Fibroblast of pulmonary artery (primary cell): ENCODE measurements around the gene WDPCP.
"Not testable (repeated sequence)": the region's sequence is repeated elsewhere in the genome, so short reads cannot be mapped to it uniquely, and the experiment has no call there.

Experiments used
- DNase-seq: peaks from one replicate; pipeline ENCODE4 v3.0.0-alpha.2; 2010; ENCODE audit warnings: low read depth
- H3K4me3 ChIP-seq: replicated peaks from 2 replicates; pipeline ENCODE4 v1.5.1; 2011; ENCODE audit warnings: low read depth, mild to moderate bottlenecking, control low read depth, low read length, moderate library complexity
- TF ChIP-seq, protein P1 (sequence below): IDR thresholded peaks from 2 replicates; pipeline ENCODE4 v1.5.1; 2011; ENCODE audit warnings: mild to moderate bottlenecking, control low read depth, low read length, inconsistent platforms; ENCODE audit errors: missing control alignments

The WDPCP gene

DNA sequence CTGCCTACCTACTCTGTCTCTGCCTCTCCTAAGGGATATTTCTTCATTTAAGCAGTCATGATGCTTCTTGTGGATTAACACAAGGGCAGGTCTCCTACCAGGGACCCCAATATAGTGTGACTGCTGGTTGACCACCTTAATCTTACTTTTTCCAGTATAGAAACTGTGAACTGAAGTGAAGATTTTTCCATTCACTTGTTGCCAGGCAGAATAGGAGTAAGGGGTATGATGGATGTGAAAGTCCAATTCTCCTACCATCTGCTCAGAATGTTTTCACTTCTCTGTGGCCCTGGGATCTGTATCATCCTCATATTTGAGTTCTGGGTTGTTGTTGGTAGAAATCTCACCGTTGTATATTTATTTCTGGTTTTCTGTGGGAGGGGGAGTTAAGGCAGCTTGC is 247.8 kb downstream of the WDPCP start:
- no peak for DNase-seq
- TF ChIP-seq, protein P1, sequence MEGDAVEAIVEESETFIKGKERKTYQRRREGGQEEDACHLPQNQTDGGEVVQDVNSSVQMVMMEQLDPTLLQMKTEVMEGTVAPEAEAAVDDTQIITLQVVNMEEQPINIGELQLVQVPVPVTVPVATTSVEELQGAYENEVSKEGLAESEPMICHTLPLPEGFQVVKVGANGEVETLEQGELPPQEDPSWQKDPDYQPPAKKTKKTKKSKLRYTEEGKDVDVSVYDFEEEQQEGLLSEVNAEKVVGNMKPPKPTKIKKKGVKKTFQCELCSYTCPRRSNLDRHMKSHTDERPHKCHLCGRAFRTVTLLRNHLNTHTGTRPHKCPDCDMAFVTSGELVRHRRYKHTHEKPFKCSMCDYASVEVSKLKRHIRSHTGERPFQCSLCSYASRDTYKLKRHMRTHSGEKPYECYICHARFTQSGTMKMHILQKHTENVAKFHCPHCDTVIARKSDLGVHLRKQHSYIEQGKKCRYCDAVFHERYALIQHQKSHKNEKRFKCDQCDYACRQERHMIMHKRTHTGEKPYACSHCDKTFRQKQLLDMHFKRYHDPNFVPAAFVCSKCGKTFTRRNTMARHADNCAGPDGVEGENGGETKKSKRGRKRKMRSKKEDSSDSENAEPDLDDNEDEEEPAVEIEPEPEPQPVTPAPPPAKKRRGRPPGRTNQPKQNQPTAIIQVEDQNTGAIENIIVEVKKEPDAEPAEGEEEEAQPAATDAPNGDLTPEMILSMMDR, result no peak
- H3K4me3 ChIP-seq, result no peak overlapping the region

DNA sequence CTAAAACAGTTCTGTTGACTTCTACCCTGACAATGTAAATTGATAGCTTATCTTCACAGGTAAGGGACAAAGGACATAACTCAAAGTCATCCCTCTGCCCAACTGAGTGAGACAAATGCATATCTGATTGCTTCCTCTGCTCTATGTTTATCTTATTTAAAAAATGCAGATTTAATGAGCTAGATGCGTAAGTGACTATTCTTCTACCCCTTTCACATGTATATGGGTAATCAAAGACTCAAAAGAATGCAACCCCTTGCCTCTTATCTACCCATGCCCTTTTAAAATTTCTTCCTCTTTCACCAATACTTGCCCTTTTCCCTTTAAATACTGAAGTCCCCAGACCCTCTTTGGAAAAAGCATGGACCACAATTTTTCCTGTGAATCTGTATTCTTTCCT is 253.4 kb downstream of the WDPCP start:
- no peak overlapping the region for H3K4me3 ChIP-seq
- TF ChIP-seq, protein P1, result no peak
- no peak for DNase-seq

DNA sequence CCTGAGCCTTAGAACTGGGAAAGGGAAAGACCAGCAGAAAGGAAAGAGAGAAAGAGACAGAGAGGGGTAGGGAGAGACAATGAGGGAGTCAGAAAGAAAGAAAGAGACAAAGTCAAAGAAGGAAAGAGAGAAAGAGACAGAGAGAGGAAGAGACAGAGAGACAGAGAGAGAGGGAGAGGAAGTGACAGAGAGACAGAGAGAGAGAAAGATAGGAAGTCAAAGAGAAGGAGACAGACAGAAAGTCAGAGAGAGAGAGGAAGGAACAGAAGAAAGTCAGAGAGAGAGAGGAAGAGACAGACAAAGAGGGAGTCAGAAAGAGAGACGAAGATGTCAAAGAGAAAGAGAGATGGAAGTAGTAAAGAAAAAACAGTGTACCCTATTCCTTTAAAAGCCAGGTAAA is 261.8 kb downstream of the WDPCP start:
- H3K4me3 ChIP-seq, result no peak overlapping the region
- no peak for DNase-seq
- TF ChIP-seq, protein P1, result no peak

DNA sequence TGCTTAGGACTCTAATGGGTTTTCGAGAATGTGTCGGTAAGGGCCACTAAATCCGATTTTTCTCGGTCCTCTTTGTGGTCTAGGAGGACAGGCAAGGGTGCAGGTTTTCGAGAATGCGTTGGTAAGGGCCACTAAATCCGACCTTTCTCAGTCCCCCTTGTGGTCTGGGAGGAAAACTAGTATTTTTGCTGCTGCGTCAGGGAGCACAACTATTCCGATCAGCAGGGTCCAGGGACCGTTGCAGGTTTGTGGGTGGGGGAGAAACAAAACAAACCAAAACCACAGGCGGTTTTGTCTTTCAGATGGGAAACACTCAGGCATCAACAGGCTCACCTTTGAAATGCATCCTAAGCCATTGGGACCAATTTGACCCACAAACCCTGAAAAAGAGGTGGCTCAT is 264.6 kb downstream of the WDPCP start:
- not testable (repeated sequence) for DNase-seq, H3K4me3 ChIP-seq

DNA sequence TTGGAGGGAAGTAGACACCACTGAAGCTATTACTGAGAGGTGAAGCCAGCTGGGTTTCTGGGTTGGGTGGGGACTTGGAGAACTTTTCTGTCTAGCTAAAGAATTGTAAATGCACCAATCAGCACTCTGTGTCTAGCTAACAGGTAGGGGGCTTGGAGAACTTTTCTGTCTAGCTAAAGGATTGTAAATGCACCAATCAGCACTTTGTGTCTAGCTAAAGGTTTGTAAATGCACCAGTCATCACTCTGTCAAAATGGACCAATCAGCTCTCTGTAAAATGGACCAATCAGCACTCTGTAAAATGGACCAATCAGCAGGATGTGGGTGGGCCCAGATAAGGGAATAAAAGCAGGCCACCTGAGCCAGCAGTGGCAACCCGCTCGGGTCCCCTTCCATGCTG is 266.3 kb downstream of the WDPCP start:
- DNase-seq, H3K4me3 ChIP-seq: not testable (repeated sequence)

DNA sequence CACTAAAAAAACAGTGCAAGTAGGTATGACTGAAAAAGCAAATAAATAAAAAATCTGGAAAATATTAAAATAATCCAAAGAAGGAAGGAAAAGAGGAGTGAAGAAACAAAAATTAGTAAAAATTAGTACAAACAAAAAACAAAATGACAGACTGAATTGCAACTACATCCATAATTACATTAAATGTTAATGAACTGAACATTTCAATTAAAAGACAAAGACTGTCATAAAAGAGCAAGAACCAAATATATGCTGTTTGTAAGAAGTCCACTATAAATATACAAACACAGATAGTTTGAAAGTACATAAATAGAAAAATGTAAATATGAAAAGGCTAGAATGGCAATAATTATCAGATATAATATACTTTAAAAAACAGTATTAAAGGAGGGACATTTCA is 267.6 kb downstream of the WDPCP start:
- TF ChIP-seq, protein P1, result no peak
- DNase-seq, result no peak
- H3K4me3 ChIP-seq, result no peak overlapping the region

DNA sequence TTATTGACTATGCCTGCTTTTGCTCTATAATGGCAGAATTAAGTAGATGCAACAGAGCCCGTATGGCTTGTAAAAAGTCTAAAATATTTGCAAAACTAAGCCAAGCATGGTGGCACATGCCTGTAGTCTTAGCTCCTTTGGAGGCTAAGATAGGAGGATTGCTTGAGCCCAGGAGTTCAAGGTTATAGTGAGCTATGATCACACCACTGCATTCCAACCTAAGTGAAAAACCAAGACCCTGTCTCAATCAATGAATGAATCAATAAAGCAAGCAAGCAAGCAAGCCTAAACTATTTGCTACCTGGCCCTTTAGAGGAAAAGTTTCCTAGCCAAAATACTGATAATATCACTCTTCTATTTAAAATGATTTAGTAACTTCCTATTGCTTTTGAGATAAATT is 277.7 kb downstream of the WDPCP start:
- no peak overlapping the region for H3K4me3 ChIP-seq
- DNase-seq, result no peak
- TF ChIP-seq, protein P1, result no peak

DNA sequence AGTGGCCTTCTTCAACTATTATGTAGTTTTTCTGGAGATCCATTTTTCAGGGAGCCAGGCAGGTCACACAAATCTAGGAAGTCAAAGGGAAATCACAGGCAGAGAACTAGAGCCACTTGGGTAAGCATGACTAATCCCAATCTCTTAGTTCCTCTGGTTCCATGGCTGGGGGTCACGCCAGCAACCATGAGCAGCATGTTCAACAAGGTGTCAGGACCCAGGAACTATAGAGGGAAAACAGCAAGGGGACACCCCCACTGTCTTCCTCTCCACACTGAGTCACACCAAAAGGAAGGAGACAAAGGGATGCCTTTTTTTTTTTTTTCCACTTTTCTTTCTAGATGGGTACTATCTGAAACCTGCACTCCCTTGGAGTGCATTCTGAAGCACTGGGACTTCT is 286.8 kb downstream of the WDPCP start:
- TF ChIP-seq, protein P1, result no peak

More for the DNA sequence above, 286.8 kb downstream of the WDPCP start:
- no peak overlapping the region for H3K4me3 ChIP-seq
- no peak for DNase-seq
